DND-41 (cell line): ENCODE results near the gene SH3TC1.

ENCODE experiments used
- EZH2 ChIP-seq: IDR thresholded peaks from 3 replicates; pipeline ENCODE4 v1.6.1; 2012; ENCODE audit warnings: borderline replicate concordance, low read depth, mild to moderate bottlenecking, moderate library complexity, low read length, inconsistent platforms; ENCODE audit not compliant: severe bottlenecking
- TF ChIP-seq, protein P1 (sequence below): IDR thresholded peaks from 2 replicates; pipeline ENCODE4 v1.5.1; 2012; ENCODE audit warnings: borderline replicate concordance, low read length, moderate library complexity, mild to moderate bottlenecking; ENCODE audit not compliant: poor library complexity, severe bottlenecking; ENCODE audit errors: extremely low read depth

DNA sequence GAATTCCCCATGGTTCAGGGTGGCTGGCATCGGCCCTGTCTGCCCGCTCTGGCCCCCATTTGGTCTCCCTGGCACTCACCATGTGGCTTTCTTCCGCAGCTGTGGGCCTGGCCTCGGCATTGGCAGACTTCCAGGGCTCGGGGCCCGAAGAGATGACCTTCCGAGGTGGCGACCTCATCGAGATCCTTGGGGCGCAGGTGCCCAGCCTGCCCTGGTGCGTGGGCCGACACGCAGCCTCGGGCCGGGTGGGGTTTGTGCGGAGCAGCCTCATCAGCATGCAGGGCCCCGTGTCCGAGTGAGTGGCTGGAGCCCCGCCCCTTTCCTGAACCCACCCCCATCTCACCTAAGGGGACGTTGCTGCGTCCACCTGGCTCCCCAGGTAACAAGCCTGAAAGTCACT, 20.1 kb downstream of the SH3TC1 start:
- no peak for TF ChIP-seq EZH2
- TF ChIP-seq, protein P1, sequence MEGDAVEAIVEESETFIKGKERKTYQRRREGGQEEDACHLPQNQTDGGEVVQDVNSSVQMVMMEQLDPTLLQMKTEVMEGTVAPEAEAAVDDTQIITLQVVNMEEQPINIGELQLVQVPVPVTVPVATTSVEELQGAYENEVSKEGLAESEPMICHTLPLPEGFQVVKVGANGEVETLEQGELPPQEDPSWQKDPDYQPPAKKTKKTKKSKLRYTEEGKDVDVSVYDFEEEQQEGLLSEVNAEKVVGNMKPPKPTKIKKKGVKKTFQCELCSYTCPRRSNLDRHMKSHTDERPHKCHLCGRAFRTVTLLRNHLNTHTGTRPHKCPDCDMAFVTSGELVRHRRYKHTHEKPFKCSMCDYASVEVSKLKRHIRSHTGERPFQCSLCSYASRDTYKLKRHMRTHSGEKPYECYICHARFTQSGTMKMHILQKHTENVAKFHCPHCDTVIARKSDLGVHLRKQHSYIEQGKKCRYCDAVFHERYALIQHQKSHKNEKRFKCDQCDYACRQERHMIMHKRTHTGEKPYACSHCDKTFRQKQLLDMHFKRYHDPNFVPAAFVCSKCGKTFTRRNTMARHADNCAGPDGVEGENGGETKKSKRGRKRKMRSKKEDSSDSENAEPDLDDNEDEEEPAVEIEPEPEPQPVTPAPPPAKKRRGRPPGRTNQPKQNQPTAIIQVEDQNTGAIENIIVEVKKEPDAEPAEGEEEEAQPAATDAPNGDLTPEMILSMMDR = no peak
